Sigmoid colon (tissue), 7 donors: ENCODE measurements around the gene ADISSP. TPM values are rescaled to one million over a fixed set of nuclear protein-coding genes. Genes with fewer than 3 reads are reported as not detected.

ENCODE experiments used
- DNase-seq: peaks from one replicate; pipeline ENCODE4 v3.0.0-alpha.2; 2019
- H3K27ac ChIP-seq, 4 donors: fragments of 200-600 bp; sonication (generic); one replicate each; pipeline ENCODE4 v1.5.1; 2016 to 2019; ENCODE audit warnings: mild to moderate bottlenecking in 1 of 4
- H3K27me3 ChIP-seq, 3 donors: fragments of 200-600 bp; sonication (generic); one replicate each; pipeline ENCODE4 v1.5.1; 2019; ENCODE audit warnings: mild to moderate bottlenecking in 1 of 3
- H3K36me3 ChIP-seq, 4 donors: fragments of 200-600 bp; sonication (generic); one replicate each; pipeline ENCODE4 v1.5.1; 2016 to 2019
- H3K4me1 ChIP-seq, 4 donors: fragments of 200-600 bp; sonication (generic); one replicate each; pipeline ENCODE4 v1.5.1; 2017 to 2019
- H3K4me3 ChIP-seq, 4 donors: fragments of 200-600 bp; sonication (generic); one replicate each; pipeline ENCODE4 v1.5.1; 2017 to 2019; ENCODE audit warnings: mild to moderate bottlenecking in 2 of 4, moderate library complexity in 1 of 4
- H3K9me3 ChIP-seq, 4 donors: fragments of 200-600 bp in 3 of 4; sonication (generic) in 3 of 4; one replicate each; pipeline versions ENCODE4 v1.5.1 to v1.6.1; 2013 to 2019
- EP300 ChIP-seq, 4 donors: sonication (generic); formaldehyde crosslinking; IDR thresholded peaks; one replicate each; pipeline ENCODE4 v1.6.1; 2017; ENCODE audit warnings: antibody characterized with exemption in 4 of 4
- POLR2A ChIP-seq, 2 donors: fragments of 450-650 bp; IDR thresholded peaks; one replicate each; pipeline ENCODE4 v1.6.1; 2016; ENCODE audit warnings: antibody characterized with exemption in 2 of 2, mild to moderate bottlenecking in 2 of 2, moderate library complexity in 2 of 2
- POLR2AphosphoS5 ChIP-seq, 4 donors: sonication (generic); formaldehyde crosslinking; IDR thresholded peaks; one replicate each; pipeline ENCODE4 v1.6.1; 2017; ENCODE audit warnings: antibody characterized with exemption in 4 of 4
- WGBS, 2 donors: extraction: QIAGEN DNeasy Blood & Tissue Kit; methylation state at CpG; one replicate each; pipeline ENCODE4 v1.1.7; 2013; 5-methylcytosine and 5-hydroxymethylcytosine counted together
- intact Hi-C: fragments of 100-400 bp; cut with DNase I; formaldehyde crosslinking; loops from one replicate; pipeline ENCODE4 v1.15.1; 2023
- polyA plus RNA-seq, 3 donors: library from polyadenylated mRNA; stranded (reverse); fragments of 200-250 nt; gene quantifications; one replicate each; pipeline ENCODE4 v1.2.3, GENCODE V29; 2013
- total RNA-seq, 4 donors: library from RNA; depleted of rRNA; stranded (reverse); fragments of >200 nt; gene quantifications; one replicate each; pipeline ENCODE4 v1.1.0, GENCODE V29; 2016
- TF ChIP-seq, protein P1 (sequence below), 4 experiments: fragments of 450-650 bp in 3 of 4; fragments of 200-600 bp in 1 of 4; IDR thresholded peaks; one replicate each; pipeline ENCODE4 v1.5.1; 2016 to 2019; ENCODE audit warnings: antibody characterized with exemption in 4 of 4, mild to moderate bottlenecking in 3 of 4, moderate library complexity in 2 of 4
- donor health status: healthy with polysubstance abuse.
- donor health status: Bipolar disorder and iron deficiency.
- donor health status: healthy.

ADISSP gene
- total and polyA plus RNA-seq, 7 donors: 15.7 to 116 (median 53.2) TPM

DNA sequence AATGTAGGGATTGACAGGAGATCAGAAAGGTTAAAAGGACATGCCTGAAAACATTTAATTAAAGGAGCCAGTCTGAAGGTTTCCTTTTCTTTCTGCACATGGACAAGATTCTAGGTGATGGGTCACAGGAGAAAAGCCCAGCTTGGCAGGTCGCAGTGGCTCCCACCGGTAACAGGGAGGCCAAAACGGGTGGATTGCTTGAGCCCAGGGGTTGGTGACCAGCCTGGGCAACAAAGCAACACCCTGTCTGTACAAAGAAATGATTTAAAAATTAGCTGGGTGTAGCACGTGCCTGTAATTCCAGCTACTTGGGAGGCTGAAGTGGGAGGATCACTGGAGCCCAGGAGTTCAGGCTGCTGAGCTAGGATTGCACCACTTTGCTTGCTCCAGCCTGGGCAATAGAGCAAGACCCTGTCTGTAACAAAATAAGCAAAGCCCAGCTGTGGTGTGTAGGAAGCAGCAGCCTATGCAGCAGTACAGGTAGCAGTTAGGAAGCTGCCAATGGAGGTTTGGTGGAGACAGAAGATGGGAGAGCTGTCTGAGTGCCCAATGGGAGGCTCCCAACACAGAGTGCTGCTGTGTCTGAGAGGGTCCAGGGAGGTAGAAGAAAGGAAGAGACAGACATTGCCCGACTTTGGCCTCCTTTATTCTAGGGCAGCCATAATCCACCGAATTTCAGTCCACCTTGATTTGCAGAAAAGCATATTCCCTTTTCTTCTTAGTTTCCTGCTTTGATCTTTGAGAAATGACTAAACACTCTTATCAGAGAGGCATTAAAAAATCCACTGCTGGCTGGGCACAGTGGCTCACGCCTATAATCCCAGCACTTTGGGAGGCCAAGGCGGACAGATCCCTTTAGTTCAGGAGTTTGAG lies 45.7 kb upstream of the ADISSP start:
- H3K4me3 ChIP-seq: no peak overlapping the region
- intact Hi-C loops: no loop called here
- 26 to 71% methylated on average over 8 of the region's 8 CpGs for WGBS, 2 donors
- H3K9me3 ChIP-seq: no peaks in the 10 kb centered on the region
- H3K27me3 ChIP-seq: no peaks in the 10 kb centered on the region
- peak overlapping the region; percentile 86 to 93 (median 91) for H3K27ac ChIP-seq
- DNase-seq: peak; percentile 60
- peaks cover 0 to 49% (median 43%) of the 10 kb centered on the region in 4 donors for H3K4me1 ChIP-seq
- no peaks in the 10 kb centered on the region for H3K36me3 ChIP-seq
- TF ChIP-seq, protein P1, sequence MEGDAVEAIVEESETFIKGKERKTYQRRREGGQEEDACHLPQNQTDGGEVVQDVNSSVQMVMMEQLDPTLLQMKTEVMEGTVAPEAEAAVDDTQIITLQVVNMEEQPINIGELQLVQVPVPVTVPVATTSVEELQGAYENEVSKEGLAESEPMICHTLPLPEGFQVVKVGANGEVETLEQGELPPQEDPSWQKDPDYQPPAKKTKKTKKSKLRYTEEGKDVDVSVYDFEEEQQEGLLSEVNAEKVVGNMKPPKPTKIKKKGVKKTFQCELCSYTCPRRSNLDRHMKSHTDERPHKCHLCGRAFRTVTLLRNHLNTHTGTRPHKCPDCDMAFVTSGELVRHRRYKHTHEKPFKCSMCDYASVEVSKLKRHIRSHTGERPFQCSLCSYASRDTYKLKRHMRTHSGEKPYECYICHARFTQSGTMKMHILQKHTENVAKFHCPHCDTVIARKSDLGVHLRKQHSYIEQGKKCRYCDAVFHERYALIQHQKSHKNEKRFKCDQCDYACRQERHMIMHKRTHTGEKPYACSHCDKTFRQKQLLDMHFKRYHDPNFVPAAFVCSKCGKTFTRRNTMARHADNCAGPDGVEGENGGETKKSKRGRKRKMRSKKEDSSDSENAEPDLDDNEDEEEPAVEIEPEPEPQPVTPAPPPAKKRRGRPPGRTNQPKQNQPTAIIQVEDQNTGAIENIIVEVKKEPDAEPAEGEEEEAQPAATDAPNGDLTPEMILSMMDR (IDR thresholded peaks at IDR 0.05): no peak
- no peak for TF ChIP-seq POLR2A (IDR thresholded peaks at IDR 0.05)
- TF ChIP-seq EP300 (IDR thresholded peaks at IDR 0.05): no peak
- TF ChIP-seq POLR2AphosphoS5 (IDR thresholded peaks at IDR 0.05): no peak

DNA sequence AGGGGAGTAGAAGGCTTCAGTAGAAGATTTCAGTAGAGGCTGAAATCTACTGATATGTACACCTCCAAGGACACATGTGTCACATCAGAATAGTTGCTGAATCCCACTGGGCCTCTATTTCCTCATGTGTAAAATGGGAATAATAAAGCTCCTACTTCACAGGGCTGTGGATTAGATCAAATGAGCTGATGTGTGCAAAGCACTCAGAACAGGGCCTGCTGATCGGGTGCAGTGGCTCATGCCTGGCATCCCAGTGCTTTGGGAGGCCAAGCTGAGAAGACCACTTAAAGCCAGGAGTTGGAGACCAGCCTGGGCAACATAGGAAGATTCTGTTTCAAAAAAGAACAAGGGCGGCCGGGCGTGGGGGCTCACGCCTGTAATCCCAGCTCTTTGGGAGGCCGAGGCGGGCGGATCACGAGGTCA lies 44.7 kb upstream of the ADISSP start:
- WGBS, 2 donors: 90 to 95% methylated on average over 9 of the region's 9 CpGs
- Histone ChIP-seq H3K36me3 (no peaks in the 10 kb centered on the region), H3K27me3 (no peaks in the 10 kb centered on the region), H3K27ac (peak overlapping the region; percentile 86 to 93 (median 91)), H3K9me3 (no peaks in the 10 kb centered on the region), H3K4me1 (peaks cover 0 to 56% (median 50%) of the 10 kb centered on the region in 4 donors), H3K4me3 (no peak overlapping the region)
- intact Hi-C loops: no loop called here
- no peak for TF ChIP-seq POLR2A (IDR thresholded peaks at IDR 0.05)
- no peak for TF ChIP-seq POLR2AphosphoS5 (IDR thresholded peaks at IDR 0.05)
- no peak for TF ChIP-seq EP300 (IDR thresholded peaks at IDR 0.05)
- TF ChIP-seq, protein P1 (IDR thresholded peaks at IDR 0.05): no peak
- DNase-seq: peak; percentile 64

DNA sequence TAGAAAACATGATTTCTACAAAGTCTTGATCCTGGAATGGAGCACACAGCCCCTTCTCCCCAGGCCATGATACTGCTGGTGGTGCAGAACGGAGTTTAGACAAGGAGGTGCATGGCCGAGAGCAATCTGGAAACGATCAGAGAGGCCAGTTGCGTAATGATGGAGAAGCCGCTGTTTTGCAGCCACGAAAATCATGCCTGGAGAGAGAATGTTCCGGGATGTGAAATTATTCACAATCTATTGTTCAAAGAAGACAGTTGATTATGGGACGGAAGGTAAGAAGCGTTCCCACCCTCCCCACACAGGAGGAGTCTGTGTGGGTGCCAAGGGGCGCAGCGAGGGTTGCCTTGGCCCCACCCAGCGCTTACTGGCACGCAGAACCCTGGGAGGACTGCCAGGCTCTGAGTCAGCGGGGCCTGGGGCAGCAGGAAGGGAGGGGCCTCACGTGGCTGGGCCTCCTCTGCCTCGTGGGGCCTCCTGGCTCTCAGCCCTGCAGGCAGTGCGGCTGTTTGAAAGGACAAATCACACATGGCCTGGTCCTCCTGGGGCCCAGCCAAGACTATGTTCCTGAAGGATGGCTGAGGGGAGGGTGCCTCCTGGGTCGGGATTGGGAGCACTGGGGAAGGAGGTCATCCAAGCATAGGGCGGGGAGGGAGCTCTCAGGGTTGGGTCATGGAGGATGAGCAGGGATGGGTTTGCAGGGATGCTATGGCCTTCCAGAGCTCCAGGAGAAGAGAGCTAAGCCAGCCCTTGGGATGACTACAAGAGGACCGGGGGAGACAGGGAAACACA lies 44.1 kb upstream of the ADISSP start:
- H3K27me3 ChIP-seq: no peaks in the 10 kb centered on the region
- peak; percentile 100 for DNase-seq
- TF ChIP-seq POLR2A (IDR thresholded peaks at IDR 0.05): peak; percentile 84
- peak; percentile 93 to 99 (median 98) for TF ChIP-seq POLR2AphosphoS5 (IDR thresholded peaks at IDR 0.05)
- TF ChIP-seq, protein P1 (IDR thresholded peaks at IDR 0.05): no peak
- TF ChIP-seq EP300 (IDR thresholded peaks at IDR 0.05): peak; percentile 86 to 96 (median 92)
- H3K36me3 ChIP-seq: no peaks in the 10 kb centered on the region
- H3K27ac ChIP-seq: peak overlapping the region; percentile 86 to 93 (median 91)
- H3K4me3 ChIP-seq: peak overlapping the region; percentile 31 to 47 (median 40)
- H3K4me1 ChIP-seq: peaks cover 0 to 62% (median 56%) of the 10 kb centered on the region in 4 donors
- H3K9me3 ChIP-seq: no peaks in the 10 kb centered on the region
- intact Hi-C loops: loop anchor here (2.0 kb wide), 1 partner anchor 15 kb away; the partner anchor contains the start of gene CDC25B
- 3 to 9% methylated on average over 20 of the region's 20 CpGs for WGBS, 2 donors

DNA sequence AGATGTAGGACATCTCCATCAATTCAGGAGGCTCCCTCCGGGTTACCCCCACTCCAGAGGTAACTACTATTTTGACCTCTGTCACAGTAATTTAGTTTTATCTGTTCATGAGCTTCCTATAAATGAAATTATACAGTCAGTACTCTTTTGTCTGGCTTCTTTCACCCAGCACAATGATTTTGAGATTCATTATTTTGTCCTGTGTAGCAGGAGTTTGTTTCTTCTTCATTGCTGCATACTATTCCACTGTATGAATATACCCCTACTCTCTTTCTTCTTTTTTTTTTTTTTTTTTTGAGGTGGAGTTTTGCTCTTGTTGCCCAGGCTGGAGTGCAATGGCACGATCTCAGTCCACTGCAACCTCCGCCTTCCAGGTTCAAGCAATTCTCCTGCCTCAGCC lies 41.0 kb upstream of the ADISSP start:
- Histone ChIP-seq H3K36me3 (peaks cover 4 to 21% (median 10%) of the 10 kb centered on the region in 4 donors), H3K9me3 (no peaks in the 10 kb centered on the region), H3K4me3 (peak overlapping the region in 1 of 4 donors; percentile 14), H3K27ac (peak overlapping the region; percentile 95 to 99 (median 96)), H3K4me1 (peaks cover 0 to 80% (median 73%) of the 10 kb centered on the region in 4 donors), H3K27me3 (no peaks in the 10 kb centered on the region)
- intact Hi-C loops: no loop called here
- WGBS, 2 donors: 58 to 84% methylated on average over 3 of the region's 3 CpGs
- DNase-seq: peak; percentile 34
- TF ChIP-seq EP300 (IDR thresholded peaks at IDR 0.05) (no peak), POLR2AphosphoS5 (IDR thresholded peaks at IDR 0.05) (no peak), POLR2A (IDR thresholded peaks at IDR 0.05) (no peak)
- TF ChIP-seq, protein P1 (IDR thresholded peaks at IDR 0.05): no peak
